RWPE1 (cell line): ENCODE data around the gene GPR34.

ENCODE experiments used
- CTCF ChIA-PET: fragments of 350-600 bp; sonication (Branson Sonifier 250); formaldehyde crosslinking; extraction: SDS; loops from one replicate; lab custom pipeline; 2021; lab: Yijun Ruan, JAX
- POLR2A ChIA-PET: fragments of 400-600 bp; formaldehyde crosslinking; extraction: SDS; loops from one replicate; lab custom pipeline; 2020; ENCODE audit warnings: antibody characterized with exemption; ENCODE audit not compliant: low non-redundant PET; lab: Yijun Ruan, JAX
- DNase-seq: peaks from one replicate; pipeline ENCODE4 v3.0.0; 2012; ENCODE audit warnings: low spot score
- H3K27ac ChIP-seq: fragments of 450-650 bp; 2 replicates; pipeline ENCODE4 v1.5.1; 2017
- CTCF ChIP-seq: fragments of 450-650 bp; conservative IDR thresholded peaks from 2 replicates; pipeline ENCODE4 v1.5.1; 2017; ENCODE audit warnings: low read depth, mild to moderate bottlenecking

Gene GPR34

GRCh38 chrX:41722816-41723618 is 34.2 kb downstream of the GPR34 start:
- ChIA-PET POLR2A (no interaction called here), CTCF (no interaction called here)
- TF ChIP-seq CTCF, result no peak
- no peak overlapping the region for H3K27ac ChIP-seq
- no peak for DNase-seq

- TF ChIP-seq CTCF, result no peak
- CTCF ChIA-PET, result no interaction called here
- POLR2A ChIA-PET, result no interaction called here
- H3K27ac ChIP-seq, result no peak within 1 kb of the TSS
- DNase-seq, result no peak
Measured at GRCh38 chrX:41723826-41724225, 35.1 kb downstream of the GPR34 start, which contains the start of gene GPR82. Gene GPR82, plus strand, starts transcription at chrX:41724181. Its CDS starts 2,846 bp downstream, at chrX:41727027.

GRCh38 chrX:41728125-41728524 is 39.4 kb downstream of the GPR34 start:
- TF ChIP-seq CTCF, result no peak
- no peak overlapping the region for H3K27ac ChIP-seq
- no peak for DNase-seq
- ChIA-PET POLR2A (no interaction called here), CTCF (no interaction called here)

- H3K27ac ChIP-seq, result no peak overlapping the region
- DNase-seq, result no peak
- ChIA-PET POLR2A (no interaction called here), CTCF (no interaction called here)
- no peak for TF ChIP-seq CTCF
Measured at GRCh38 chrX:41730081-41730480, 41.3 kb downstream of the GPR34 start.

- no peak for DNase-seq
- no peak for TF ChIP-seq CTCF
- ChIA-PET POLR2A (no interaction called here), CTCF (interaction anchor here (0.5 kb wide), 1 partner anchor 1923 kb away, joined by 4 read pairs; no protein-coding TSS in a partner anchor)
- no peak overlapping the region for H3K27ac ChIP-seq
Measured at GRCh38 chrX:41732260-41732659, 43.5 kb downstream of the GPR34 start.

GRCh38 chrX:41733939-41734338 is 45.2 kb downstream of the GPR34 start:
- ChIA-PET POLR2A (no interaction called here), CTCF (no interaction called here)
- no peak for DNase-seq
- TF ChIP-seq CTCF, result no peak
- no peak overlapping the region for H3K27ac ChIP-seq
